Adrenal gland (tissue), 12 donors: ENCODE measurements around the gene OSBPL7. TPM values are rescaled to one million over a fixed set of nuclear protein-coding genes. Genes with fewer than 3 reads are reported as not detected.

ENCODE experiments used
- DNase-seq, 7 donors: peaks; one replicate each; pipeline ENCODE4 v3.0.0-alpha.2; 2019 to 2020
- H3K27ac ChIP-seq, 5 donors: fragments of 200-600 bp; sonication (generic) in 4 of 5; 1 replicate in 3 of 5; 2 replicates in 2 of 5; pipeline versions ENCODE4 v1.5.1 to v1.8.0; 2016 to 2020; ENCODE audit warnings: mild to moderate bottlenecking in 1 of 5
- H3K27me3 ChIP-seq: fragments of 200-600 bp; 2 replicates; pipeline ENCODE4 v1.8.0; 2021
- H3K36me3 ChIP-seq, 2 donors: fragments of 200-600 bp; replicated peaks in 1 of 2; 1 replicate in 1 of 2; 2 replicates in 1 of 2; pipeline versions ENCODE4 v1.5.1 to v1.8.0; 2018 to 2022
- H3K4me1 ChIP-seq, 2 donors: fragments of 200-600 bp; replicated peaks in 1 of 2; 1 replicate in 1 of 2; 2 replicates in 1 of 2; pipeline versions ENCODE4 v1.5.1 to v1.8.0; 2018 to 2021
- H3K4me3 ChIP-seq, 4 donors: fragments of 200-600 bp; sonication (generic) in 3 of 4; one replicate each; pipeline ENCODE4 v1.5.1; 2016 to 2018
- H3K9me3 ChIP-seq, 3 donors: fragments of 200-600 bp; sonication (generic) in 1 of 3; replicated peaks in 1 of 3; 1 replicate in 2 of 3; 2 replicates in 1 of 3; pipeline versions ENCODE4 v1.5.1 to v1.8.0; 2016 to 2021
- POLR2A ChIP-seq, 2 donors: fragments of 450-650 bp; IDR thresholded peaks; one replicate each; pipeline ENCODE4 v1.6.1; 2017; ENCODE audit warnings: antibody characterized with exemption in 2 of 2, mild to moderate bottlenecking in 2 of 2, moderate library complexity in 1 of 2
- WGBS, 4 donors: extraction: QIAGEN DNeasy Blood & Tissue Kit in 2 of 4; methylation state at CpG; one replicate each; pipeline versions ENCODE4 v1.1.5 to v1.1.7; 2013 to 2017; 5-methylcytosine and 5-hydroxymethylcytosine counted together
- intact Hi-C, 2 donors: fragments of 100-400 bp; cut with DNase I; formaldehyde crosslinking; loops; one replicate each; pipeline versions ENCODE4 v1.14.1 to v1.15.0; 2022 to 2023
- polyA plus RNA-seq, 3 donors: library from polyadenylated mRNA; stranded (reverse); fragments of 200-250 nt in 2 of 3; fragments of 350-450 nt in 1 of 3; fragmentation: Illumina TruSeq in 1 of 3; extraction: RNeasy Lipid Tissue Mini Kit (QIAGEN cat#74804) in 1 of 3; gene quantifications; one replicate each; pipeline ENCODE4 v1.2.3, GENCODE V29; 2013 to 2014
- total RNA-seq, 9 donors: library from RNA; depleted of rRNA in 4 of 9; stranded (reverse); fragments of >200 nt in 4 of 9; fragments of 120-200 nt in 1 of 9; fragmentation: NEBNext Ultra II Directional in 1 of 9; extraction: Animal tissue kit (Norgen Biotek cat#: 25700) in 1 of 9; gene quantifications; one replicate each; pipeline versions ENCODE4 v1.1.0 to v1.2.4, GENCODE V29; 2013 to 2023
- TF ChIP-seq, protein P1 (sequence below), 6 experiments: fragments of 450-650 bp in 4 of 6; fragments of 200-600 bp in 2 of 6; sonication (generic) in 1 of 6; IDR thresholded peaks; 1 replicate in 5 of 6; 2 replicates in 1 of 6; pipeline versions ENCODE4 v1.5.1 to v1.8.0; 2016 to 2021; ENCODE audit warnings: antibody characterized with exemption in 6 of 6, mild to moderate bottlenecking in 2 of 6, moderate library complexity in 1 of 6
- donor health status: healthy with polysubstance abuse.
- donor health status: Bipolar disorder and iron deficiency.
- donor health status: DM: yes; HTN: yes; CAD: no.
- donor health status: DM: no; HTN: no; CAD: no.
- donor health status: DM: no; HTN: no; CAD: no.
- donor health status: DM: yes; HTN: yes; CAD: no.

The OSBPL7 gene
- total and polyA plus RNA-seq, 12 donors, result 2.0 to 22.4 (median 6.6) TPM

DNA sequence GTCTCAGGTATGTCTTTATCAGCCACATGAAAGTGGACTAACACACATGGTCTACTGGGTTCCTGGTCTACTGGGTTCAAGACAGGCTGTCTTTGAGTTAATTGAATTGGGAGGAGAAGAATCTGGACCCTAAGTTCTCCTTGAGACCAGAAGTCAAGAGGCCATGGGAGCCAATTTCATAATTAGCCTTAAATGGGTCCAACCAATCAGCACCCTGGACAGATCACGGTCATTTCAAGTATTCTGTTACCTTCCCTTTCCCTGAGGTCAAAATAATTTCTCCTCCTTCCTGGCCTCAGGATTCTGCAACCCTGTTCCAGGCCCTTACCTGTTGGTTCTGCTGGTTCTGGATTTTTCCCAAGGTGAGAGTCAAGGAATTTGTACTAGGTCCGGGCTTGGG lies 23.8 kb downstream of the OSBPL7 start:
- Histone ChIP-seq H3K9me3 (no peaks in the 10 kb centered on the region), H3K27me3 (peaks cover 12% of the 10 kb centered on the region), H3K4me3 (no peak overlapping the region), H3K27ac (no peak overlapping the region), H3K36me3 (no peaks in the 10 kb centered on the region), H3K4me1 (no peaks in the 10 kb centered on the region)
- TF ChIP-seq POLR2A (IDR thresholded peaks at IDR 0.05), result no peak
- TF ChIP-seq, protein P1, sequence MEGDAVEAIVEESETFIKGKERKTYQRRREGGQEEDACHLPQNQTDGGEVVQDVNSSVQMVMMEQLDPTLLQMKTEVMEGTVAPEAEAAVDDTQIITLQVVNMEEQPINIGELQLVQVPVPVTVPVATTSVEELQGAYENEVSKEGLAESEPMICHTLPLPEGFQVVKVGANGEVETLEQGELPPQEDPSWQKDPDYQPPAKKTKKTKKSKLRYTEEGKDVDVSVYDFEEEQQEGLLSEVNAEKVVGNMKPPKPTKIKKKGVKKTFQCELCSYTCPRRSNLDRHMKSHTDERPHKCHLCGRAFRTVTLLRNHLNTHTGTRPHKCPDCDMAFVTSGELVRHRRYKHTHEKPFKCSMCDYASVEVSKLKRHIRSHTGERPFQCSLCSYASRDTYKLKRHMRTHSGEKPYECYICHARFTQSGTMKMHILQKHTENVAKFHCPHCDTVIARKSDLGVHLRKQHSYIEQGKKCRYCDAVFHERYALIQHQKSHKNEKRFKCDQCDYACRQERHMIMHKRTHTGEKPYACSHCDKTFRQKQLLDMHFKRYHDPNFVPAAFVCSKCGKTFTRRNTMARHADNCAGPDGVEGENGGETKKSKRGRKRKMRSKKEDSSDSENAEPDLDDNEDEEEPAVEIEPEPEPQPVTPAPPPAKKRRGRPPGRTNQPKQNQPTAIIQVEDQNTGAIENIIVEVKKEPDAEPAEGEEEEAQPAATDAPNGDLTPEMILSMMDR (IDR thresholded peaks at IDR 0.05), result no peak
- DNase-seq, result peak in 1 of 7 donors; percentile 2
- intact Hi-C loops, result no loop called here
- 49 to 71% (median 58%) methylated on average over 2 of the region's 2 CpGs for WGBS, 4 donors

DNA sequence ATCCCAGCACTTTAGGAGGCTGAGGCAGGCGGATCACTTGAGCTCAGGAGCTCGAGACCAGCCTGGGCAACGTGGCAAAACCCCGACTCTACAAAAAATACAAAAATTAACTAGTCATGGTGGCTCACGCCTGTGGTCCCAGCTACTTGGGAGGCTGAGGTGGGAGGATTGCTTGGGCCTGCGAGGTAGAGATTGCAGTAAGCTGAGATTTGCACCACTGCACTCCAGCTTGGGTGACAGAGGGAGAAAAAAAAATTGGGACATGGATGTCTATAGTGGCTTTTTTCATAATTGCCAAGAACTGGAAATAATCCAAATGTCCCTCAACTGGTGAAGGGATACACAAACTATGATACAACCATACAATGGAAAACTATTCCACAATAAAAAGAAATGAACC lies 28.6 kb downstream of the OSBPL7 start:
- TF ChIP-seq, protein P1 (IDR thresholded peaks at IDR 0.05), result no peak
- TF ChIP-seq POLR2A (IDR thresholded peaks at IDR 0.05), result no peak
- Histone ChIP-seq H3K36me3 (no peaks in the 10 kb centered on the region), H3K9me3 (no peaks in the 10 kb centered on the region), H3K27ac (no peak overlapping the region), H3K4me1 (peaks cover 0 to 9% of the 10 kb centered on the region in 2 donors), H3K27me3 (peaks cover 44% of the 10 kb centered on the region), H3K4me3 (no peak overlapping the region)
- 58 to 70% (median 65%) methylated on average over 6 of the region's 6 CpGs for WGBS, 4 donors
- DNase-seq, result peak in 1 of 7 donors; percentile 9
- intact Hi-C loops, result no loop called here

- Histone ChIP-seq H3K9me3 (no peaks in the 10 kb centered on the region), H3K36me3 (no peaks in the 10 kb centered on the region), H3K4me3 (no peak overlapping the region), H3K4me1 (peaks cover 0 to 9% of the 10 kb centered on the region in 2 donors), H3K27me3 (peaks cover 44% of the 10 kb centered on the region), H3K27ac (no peak overlapping the region)
- no peak for DNase-seq
- intact Hi-C loops, result no loop called here
- 53 to 92% (median 75%) methylated on average over 1 of the region's 1 CpG for WGBS, 4 donors
- TF ChIP-seq, protein P1 (IDR thresholded peaks at IDR 0.05), result no peak
- TF ChIP-seq POLR2A (IDR thresholded peaks at IDR 0.05), result no peak
Observed at GRCh38 chr17:47792457-47792856, 29.1 kb downstream of the OSBPL7 start.

GRCh38 chr17:47791025-47791424 lies 30.6 kb downstream of the OSBPL7 start:
- peaks cover 0 to 9% of the 10 kb centered on the region in 2 donors for H3K4me1 ChIP-seq
- peaks cover 41% of the 10 kb centered on the region for H3K27me3 ChIP-seq
- H3K9me3 ChIP-seq, result no peaks in the 10 kb centered on the region
- no peak overlapping the region for H3K4me3 ChIP-seq
- intact Hi-C loops, result no loop called here
- no peak overlapping the region for H3K27ac ChIP-seq
- peak in 1 of 7 donors; percentile 20 for DNase-seq
- no peak for TF ChIP-seq POLR2A (IDR thresholded peaks at IDR 0.05)
- TF ChIP-seq, protein P1 (IDR thresholded peaks at IDR 0.05), result no peak
- H3K36me3 ChIP-seq, result no peaks in the 10 kb centered on the region
- WGBS, 4 donors, result 27 to 54% (median 46%) methylated on average over 3 of the region's 3 CpGs
